Activated T-helper 2 cell treated with anti-CD3 and anti-CD28 coated beads, Interferon-gamma antibody, Interleukin-2, Interleukin-4, amounts not matched to agents 10 μg/mL and 5 μg/mL and 100 μg/mL, durations not matched to agents 14 hours and 24 hours and 36 hours (primary cell): ENCODE measurements around the gene ORC3. TPM values are rescaled to one million over a fixed set of nuclear protein-coding genes. Genes with fewer than 3 reads are reported as not detected.
A peak's percentile ranks its signal among the peaks of the same experiment; 100 is the strongest.

Experiments used
- DNase-seq: peaks from one replicate; pipeline ENCODE4 v3.0.0; 2021; ENCODE audit warnings: low spot score
- H3K27ac Mint-ChIP-seq: one replicate; pipeline ENCODE4 v1.8.0; 2021; ENCODE audit warnings: mixed read lengths
- H3K27me3 Mint-ChIP-seq: one replicate; pipeline ENCODE4 v1.8.0; 2021; ENCODE audit warnings: low read depth, mixed read lengths
- H3K36me3 Mint-ChIP-seq: one replicate; pipeline ENCODE4 v1.8.0; 2021; ENCODE audit warnings: low read depth, mixed read lengths
- H3K4me1 Mint-ChIP-seq: one replicate; pipeline ENCODE4 v1.8.0; 2021; ENCODE audit warnings: low read depth, mixed read lengths
- H3K4me3 Mint-ChIP-seq: one replicate; pipeline ENCODE4 v1.8.0; 2021; ENCODE audit warnings: low read depth, mild to moderate bottlenecking, moderate library complexity, mixed read lengths
- H3K9me3 Mint-ChIP-seq: one replicate; pipeline ENCODE4 v1.8.0; 2021; ENCODE audit warnings: mixed read lengths
- intact Hi-C: fragments of 100-400 bp; cut with micrococcal nuclease; formaldehyde crosslinking; loops from one replicate; pipeline ENCODE4 v1.15.1; 2023
- total RNA-seq: library from RNA; stranded (reverse); gene quantifications from 2 replicates; pipeline ENCODE4 v1.2.3, GENCODE V29; 2022

ORC3 gene
- 31.2 and 31.9 TPM in 2 replicates for total RNA-seq

GRCh38 chr6:87589693-87590416 is at the start of gene ORC3, which contains the start of gene RARS2:
ORC3 (plus strand) TSS chr6:87590135; CDS start chr6:87590169, 34 bp downstream.
RARS2 (minus strand) TSS chr6:87589987; CDS start chr6:87589957, 30 bp downstream.
- H3K27me3 Mint-ChIP-seq, result no peaks in the 10 kb centered on the region
- intact Hi-C loops, result loop anchor here (1.0 to 5.0 kb wide), 5 partner anchors 62 to 435 kb away; partner anchors contain the start of genes AKIRIN2, SLC35A1, SMIM8 and ZNF292
- H3K4me3 Mint-ChIP-seq, result peak within 1 kb of the TSS; percentile 95
- peaks cover 40% of the 10 kb centered on the region for H3K4me1 Mint-ChIP-seq
- peak within 1 kb of the TSS; percentile 89 for H3K27ac Mint-ChIP-seq
- no peaks in the 10 kb centered on the region for H3K9me3 Mint-ChIP-seq
- peaks cover 51% of the 10 kb centered on the region for H3K36me3 Mint-ChIP-seq
- peak; percentile 94 for DNase-seq

GRCh38 chr6:87540539-87540938 is 49.4 kb upstream of the ORC3 start:
- Mint-ChIP-seq H3K27ac (no peak overlapping the region), H3K36me3 (peaks cover 61% of the 10 kb centered on the region), H3K4me1 (peaks cover 3% of the 10 kb centered on the region), H3K4me3 (no peak overlapping the region), H3K9me3 (peaks cover 10% of the 10 kb centered on the region), H3K27me3 (no peaks in the 10 kb centered on the region)
- intact Hi-C loops, result no loop called here
- DNase-seq, result no peak

GRCh38 chr6:87541041-87541440 is 48.9 kb upstream of the ORC3 start:
- no peak overlapping the region for H3K27ac Mint-ChIP-seq
- peaks cover 10% of the 10 kb centered on the region for H3K9me3 Mint-ChIP-seq
- H3K27me3 Mint-ChIP-seq, result no peaks in the 10 kb centered on the region
- peaks cover 4% of the 10 kb centered on the region for H3K4me1 Mint-ChIP-seq
- intact Hi-C loops, result no loop called here
- H3K4me3 Mint-ChIP-seq, result no peak overlapping the region
- peaks cover 66% of the 10 kb centered on the region for H3K36me3 Mint-ChIP-seq
- no peak for DNase-seq

- no peak for DNase-seq
- peaks cover 69% of the 10 kb centered on the region for H3K36me3 Mint-ChIP-seq
- no peak overlapping the region for H3K4me3 Mint-ChIP-seq
- peaks cover 6% of the 10 kb centered on the region for H3K4me1 Mint-ChIP-seq
- no peak overlapping the region for H3K27ac Mint-ChIP-seq
- intact Hi-C loops, result no loop called here
- H3K9me3 Mint-ChIP-seq, result peaks cover 10% of the 10 kb centered on the region
- no peaks in the 10 kb centered on the region for H3K27me3 Mint-ChIP-seq
Observed at GRCh38 chr6:87541744-87542143, 48.2 kb upstream of the ORC3 start.

GRCh38 chr6:87543696-87544473 is 46.0 kb upstream of the ORC3 start:
- H3K9me3 Mint-ChIP-seq, result peaks cover 10% of the 10 kb centered on the region
- no peaks in the 10 kb centered on the region for H3K27me3 Mint-ChIP-seq
- peaks cover 6% of the 10 kb centered on the region for H3K4me1 Mint-ChIP-seq
- H3K36me3 Mint-ChIP-seq, result peaks cover 66% of the 10 kb centered on the region
- DNase-seq, result no peak
- intact Hi-C loops, result no loop called here
- H3K4me3 Mint-ChIP-seq, result no peak overlapping the region
- H3K27ac Mint-ChIP-seq, result no peak overlapping the region

GRCh38 chr6:87544474-87544735 is 45.5 kb upstream of the ORC3 start:
- Mint-ChIP-seq H3K27me3 (no peaks in the 10 kb centered on the region), H3K9me3 (peaks cover 7% of the 10 kb centered on the region), H3K27ac (no peak overlapping the region), H3K36me3 (peaks cover 62% of the 10 kb centered on the region), H3K4me1 (peaks cover 6% of the 10 kb centered on the region), H3K4me3 (no peak overlapping the region)
- intact Hi-C loops, result no loop called here
- DNase-seq, result no peak

GRCh38 chr6:87551799-87552198 is 38.1 kb upstream of the ORC3 start:
- intact Hi-C loops, result no loop called here
- no peak overlapping the region for H3K27ac Mint-ChIP-seq
- peaks cover 1% of the 10 kb centered on the region for H3K4me1 Mint-ChIP-seq

GRCh38 chr6:87553159-87553765 is 36.7 kb upstream of the ORC3 start:
- no peak overlapping the region for H3K27ac Mint-ChIP-seq
- H3K27me3 Mint-ChIP-seq, result no peaks in the 10 kb centered on the region
- H3K4me3 Mint-ChIP-seq, result no peak overlapping the region
- DNase-seq, result no peak
- peaks cover 1% of the 10 kb centered on the region for H3K4me1 Mint-ChIP-seq
- H3K36me3 Mint-ChIP-seq, result peaks cover 58% of the 10 kb centered on the region
- no peaks in the 10 kb centered on the region for H3K9me3 Mint-ChIP-seq
- intact Hi-C loops, result no loop called here

More at GRCh38 chr6:87551799-87552198, 38.1 kb upstream of the ORC3 start:
- DNase-seq, result no peak
- Mint-ChIP-seq H3K4me3 (no peak overlapping the region), H3K36me3 (peaks cover 50% of the 10 kb centered on the region), H3K27me3 (no peaks in the 10 kb centered on the region), H3K9me3 (no peaks in the 10 kb centered on the region)

GRCh38 chr6:87555506-87555905 is 34.4 kb upstream of the ORC3 start:
- H3K4me3 Mint-ChIP-seq, result no peak overlapping the region
- no peaks in the 10 kb centered on the region for H3K27me3 Mint-ChIP-seq
- no peaks in the 10 kb centered on the region for H3K9me3 Mint-ChIP-seq
- H3K4me1 Mint-ChIP-seq, result peaks cover 1% of the 10 kb centered on the region
- H3K36me3 Mint-ChIP-seq, result peaks cover 49% of the 10 kb centered on the region
- no peak overlapping the region for H3K27ac Mint-ChIP-seq
- intact Hi-C loops, result no loop called here
- no peak for DNase-seq

- intact Hi-C loops, result no loop called here
- H3K36me3 Mint-ChIP-seq, result peaks cover 46% of the 10 kb centered on the region
- DNase-seq, result no peak
- H3K9me3 Mint-ChIP-seq, result no peaks in the 10 kb centered on the region
- H3K4me1 Mint-ChIP-seq, result peaks cover 1% of the 10 kb centered on the region
- H3K27ac Mint-ChIP-seq, result no peak overlapping the region
- no peak overlapping the region for H3K4me3 Mint-ChIP-seq
- no peaks in the 10 kb centered on the region for H3K27me3 Mint-ChIP-seq
Observed at GRCh38 chr6:87558446-87558845, 31.5 kb upstream of the ORC3 start.

- no peak for DNase-seq
- peaks cover 45% of the 10 kb centered on the region for H3K36me3 Mint-ChIP-seq
- H3K9me3 Mint-ChIP-seq, result no peaks in the 10 kb centered on the region
- intact Hi-C loops, result no loop called here
- H3K4me3 Mint-ChIP-seq, result no peak overlapping the region
- no peaks in the 10 kb centered on the region for H3K27me3 Mint-ChIP-seq
- H3K4me1 Mint-ChIP-seq, result peaks cover 2% of the 10 kb centered on the region
- H3K27ac Mint-ChIP-seq, result no peak overlapping the region
Observed at GRCh38 chr6:87561017-87561416, 28.9 kb upstream of the ORC3 start.

- H3K4me3 Mint-ChIP-seq, result no peak overlapping the region
- DNase-seq, result no peak
- H3K4me1 Mint-ChIP-seq, result peaks cover 39% of the 10 kb centered on the region
- peaks cover 38% of the 10 kb centered on the region for H3K36me3 Mint-ChIP-seq
- intact Hi-C loops, result no loop called here
- H3K27ac Mint-ChIP-seq, result no peak overlapping the region
- H3K27me3 Mint-ChIP-seq, result no peaks in the 10 kb centered on the region
- peaks cover 4% of the 10 kb centered on the region for H3K9me3 Mint-ChIP-seq
Observed at GRCh38 chr6:87572021-87572420, 17.9 kb upstream of the ORC3 start.

- Mint-ChIP-seq H3K4me3 (peak overlapping the region; percentile 31), H3K9me3 (peaks cover 4% of the 10 kb centered on the region), H3K4me1 (peaks cover 40% of the 10 kb centered on the region), H3K27ac (peak overlapping the region; percentile 66), H3K27me3 (no peaks in the 10 kb centered on the region), H3K36me3 (peaks cover 45% of the 10 kb centered on the region)
- intact Hi-C loops, result no loop called here
- no peak for DNase-seq
Observed at GRCh38 chr6:87572883-87573282, 17.1 kb upstream of the ORC3 start.
